Measurements from ENCODE around the gene HIVEP2. TPM values are rescaled to one million over a fixed set of nuclear protein-coding genes. Genes with fewer than 3 reads are reported as not detected.

Gene HIVEP2
- polyA plus RNA-seq, 3 donors: 11.8 to 15.2 (median 11.9) TPM

DNA sequence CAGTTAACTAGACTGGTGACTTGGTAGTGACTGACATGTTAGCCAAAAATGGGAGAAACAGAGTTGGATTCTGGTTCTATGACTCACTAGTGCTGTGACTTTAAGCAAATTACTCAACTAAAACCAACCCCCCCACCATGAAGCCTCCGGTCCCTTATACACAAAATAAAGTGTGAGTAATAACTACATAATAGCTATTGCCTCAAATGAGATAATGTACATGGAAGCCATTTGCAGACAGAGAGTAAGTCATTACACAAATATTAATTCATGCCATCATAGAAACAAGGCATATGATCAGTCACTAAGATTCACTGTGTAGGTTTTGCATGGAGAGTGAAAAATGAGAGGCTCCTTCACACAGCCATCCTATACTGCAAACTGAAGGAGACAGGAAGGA is 111.9 kb downstream of the HIVEP2 start:
- no peak for DNase-seq (ENCODE audit: extremely low read depth in 1 of 11, low read depth in 9 of 11, low spot score in 4 of 11)

DNA sequence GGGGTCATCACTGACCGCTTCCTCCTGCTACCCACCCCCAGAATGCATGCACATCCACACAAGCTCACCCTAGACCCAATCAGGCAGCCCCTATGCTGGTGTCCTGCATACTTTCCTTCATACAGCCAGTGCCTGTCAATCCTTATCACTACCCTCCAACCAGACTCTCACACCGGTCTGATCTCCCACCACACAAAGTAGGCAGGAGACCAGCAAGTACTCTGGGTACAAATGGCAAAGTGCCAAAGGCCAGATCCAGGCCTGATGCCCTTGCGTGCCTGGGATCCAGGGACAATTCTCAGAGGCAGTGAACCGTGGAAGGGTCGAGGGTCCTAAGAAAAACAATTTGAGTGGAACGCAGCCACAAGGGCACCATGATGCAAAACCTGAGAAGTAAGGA is 114.2 kb downstream of the HIVEP2 start:
- no peak for DNase-seq (ENCODE audit: extremely low read depth in 1 of 11, low read depth in 9 of 11, low spot score in 4 of 11)

DNA sequence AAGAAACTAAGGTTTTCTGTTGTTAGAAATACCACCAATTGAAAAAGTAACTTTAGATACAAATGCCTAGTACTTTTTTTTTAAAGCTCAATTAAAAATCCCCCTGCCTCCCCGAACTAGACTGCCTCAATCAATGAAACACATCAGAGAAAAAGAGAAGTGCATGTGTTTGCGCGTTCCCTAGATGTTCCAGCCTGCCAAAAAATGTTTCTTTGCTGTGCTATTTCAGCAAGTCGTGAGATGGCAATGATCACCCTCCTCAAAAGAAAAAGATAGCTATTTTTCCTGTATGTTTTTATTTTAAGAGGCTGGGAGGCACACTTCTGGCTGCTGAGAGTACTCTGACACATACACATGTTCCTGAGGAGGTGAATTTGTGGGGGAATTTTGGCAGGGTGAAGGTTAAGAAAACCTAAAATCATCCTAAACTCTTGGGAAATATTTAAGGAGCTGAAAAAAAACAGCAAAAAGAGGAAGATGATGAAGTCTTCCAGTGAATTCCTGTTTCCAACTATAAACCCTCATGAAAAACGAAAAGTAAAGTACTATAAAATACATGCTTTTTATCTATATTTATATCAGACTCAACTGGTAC is 114.8 kb downstream of the HIVEP2 start:
- no peak for DNase-seq (ENCODE audit: extremely low read depth in 1 of 11, low read depth in 9 of 11, low spot score in 4 of 11)

DNA sequence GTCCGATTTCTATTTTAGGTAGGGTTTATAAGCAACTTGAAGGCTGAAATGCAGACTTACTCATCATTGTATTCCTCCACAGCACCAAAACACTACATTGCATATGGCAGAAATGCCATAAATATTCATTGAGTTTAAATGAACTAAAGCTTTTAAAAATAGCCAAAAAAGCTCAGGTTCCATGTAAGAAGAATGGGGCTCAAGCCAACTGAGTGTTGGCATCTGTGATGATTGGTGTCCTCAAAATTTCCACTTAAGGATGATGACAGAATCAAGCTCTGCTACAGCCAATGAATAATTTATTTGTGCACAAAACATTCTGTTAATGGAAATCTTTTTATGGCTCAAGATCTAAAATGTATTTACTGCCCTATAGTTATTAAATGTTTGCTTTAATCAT is 115.4 kb downstream of the HIVEP2 start:
- DNase-seq (ENCODE audit: extremely low read depth in 1 of 11, low read depth in 9 of 11, low spot score in 4 of 11): no peak

DNA sequence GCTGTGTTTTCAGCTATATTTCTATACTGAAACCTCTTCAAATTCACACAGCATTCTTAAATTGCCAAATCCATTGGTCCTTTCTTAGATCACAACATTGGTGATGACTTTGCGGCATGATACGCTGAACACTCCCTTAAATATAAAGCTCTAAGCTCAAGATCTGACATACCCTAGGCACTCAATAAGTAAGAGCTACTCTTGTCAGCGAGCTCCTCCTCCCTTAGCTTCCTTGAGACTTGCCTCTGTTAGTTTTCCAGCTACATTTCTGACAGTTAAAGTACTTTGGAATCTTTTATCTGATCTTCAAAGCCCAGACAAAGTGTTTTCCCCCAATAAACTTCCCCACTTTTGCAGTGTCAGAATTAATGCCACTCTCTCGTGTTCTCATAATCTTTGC is 117.0 kb downstream of the HIVEP2 start:
- DNase-seq (ENCODE audit: extremely low read depth in 1 of 11, low read depth in 9 of 11, low spot score in 4 of 11): no peak

DNA sequence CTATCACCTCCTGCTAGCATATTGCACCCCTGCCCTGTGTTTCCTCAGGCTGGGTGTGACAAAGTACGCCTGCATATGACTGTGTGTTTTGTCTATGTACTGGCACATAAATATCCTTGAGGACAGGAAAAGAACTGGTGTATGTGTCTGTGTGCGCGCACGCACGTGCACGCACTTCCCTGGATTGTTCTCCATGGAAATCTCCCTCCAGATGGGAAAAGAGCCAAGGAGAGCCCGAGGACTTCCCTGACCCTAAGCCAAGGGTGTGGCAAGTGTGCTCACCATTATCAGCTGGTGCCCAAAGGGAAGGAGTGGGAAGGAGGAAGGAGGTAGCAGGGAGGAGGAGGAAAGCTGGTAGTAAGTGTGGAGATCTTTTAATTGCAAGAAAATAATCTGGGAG is 117.6 kb downstream of the HIVEP2 start:
- no peak for DNase-seq (ENCODE audit: extremely low read depth in 1 of 11, low read depth in 9 of 11, low spot score in 4 of 11)

DNA sequence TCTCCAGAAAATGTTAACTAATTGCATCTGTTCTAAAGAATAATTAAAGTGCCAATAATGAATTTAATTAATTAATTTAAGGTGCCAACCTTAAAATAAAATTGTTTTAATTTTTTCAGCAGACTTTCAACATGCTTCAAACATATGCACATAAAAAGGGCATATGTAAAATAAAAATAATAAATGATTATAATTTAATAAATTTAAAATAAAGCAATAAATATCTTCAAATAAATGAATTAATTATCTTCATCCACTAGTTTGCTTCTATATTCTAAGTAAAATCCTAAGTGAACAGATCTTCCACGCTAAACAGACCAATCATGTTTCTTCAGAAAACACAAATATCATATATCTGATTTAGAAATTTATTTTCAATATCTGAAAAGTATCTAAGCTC is 119.2 kb downstream of the HIVEP2 start:
- DNase-seq (ENCODE audit: extremely low read depth in 1 of 11, low read depth in 9 of 11, low spot score in 4 of 11): no peak

DNA sequence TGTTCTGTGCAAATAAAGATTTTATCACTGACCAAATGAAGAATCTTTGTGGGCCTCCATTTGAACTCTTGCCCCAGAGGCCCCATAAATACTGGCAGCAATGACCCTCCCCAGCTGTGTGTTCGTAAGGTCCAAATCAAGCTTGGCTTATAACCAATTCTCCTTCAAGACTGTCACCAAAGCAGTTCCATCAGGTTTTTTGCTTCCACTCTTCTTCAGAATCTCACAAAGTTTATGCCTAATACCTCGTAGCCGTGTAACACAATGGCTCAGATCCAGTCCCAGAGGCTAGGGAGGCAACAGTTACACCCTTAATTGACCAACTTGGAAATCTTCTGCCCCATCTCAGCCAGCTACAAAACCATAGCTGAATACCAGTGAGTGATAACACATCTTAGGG is 120.5 kb downstream of the HIVEP2 start:
- no peak for DNase-seq (ENCODE audit: extremely low read depth in 1 of 11, low read depth in 9 of 11, low spot score in 4 of 11)

DNA sequence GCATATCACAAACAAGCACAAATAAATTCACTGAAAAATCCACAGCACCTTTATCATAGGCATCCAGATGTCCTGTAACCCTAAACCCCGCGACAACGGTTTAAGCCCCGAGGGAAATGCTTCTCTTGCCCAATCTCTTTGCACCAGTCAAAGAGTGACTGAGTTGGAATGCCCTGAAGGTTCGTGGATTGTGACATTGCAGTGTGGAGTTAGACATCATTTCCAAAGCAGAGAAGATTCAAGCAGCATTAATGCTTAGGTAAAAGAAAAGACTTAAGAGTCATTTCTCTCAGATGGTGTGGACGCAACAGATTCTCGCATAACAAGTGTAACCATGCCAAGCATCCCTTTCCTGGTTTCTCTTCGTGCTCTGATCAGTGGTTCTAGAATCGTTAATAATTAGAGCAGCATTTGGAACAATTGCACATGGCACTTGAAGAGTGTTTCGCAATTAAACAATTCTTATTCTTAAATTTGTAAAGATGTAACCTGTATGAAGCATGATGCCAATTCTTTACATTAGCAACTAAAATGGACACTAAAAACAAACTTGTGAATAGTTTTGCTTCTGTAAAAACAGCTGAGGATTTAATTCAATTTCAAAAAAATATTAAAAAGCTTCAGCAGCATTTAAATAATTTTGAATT is 121.6 kb downstream of the HIVEP2 start:
- no peak for DNase-seq (ENCODE audit: extremely low read depth in 1 of 11, low read depth in 9 of 11, low spot score in 4 of 11)

DNA sequence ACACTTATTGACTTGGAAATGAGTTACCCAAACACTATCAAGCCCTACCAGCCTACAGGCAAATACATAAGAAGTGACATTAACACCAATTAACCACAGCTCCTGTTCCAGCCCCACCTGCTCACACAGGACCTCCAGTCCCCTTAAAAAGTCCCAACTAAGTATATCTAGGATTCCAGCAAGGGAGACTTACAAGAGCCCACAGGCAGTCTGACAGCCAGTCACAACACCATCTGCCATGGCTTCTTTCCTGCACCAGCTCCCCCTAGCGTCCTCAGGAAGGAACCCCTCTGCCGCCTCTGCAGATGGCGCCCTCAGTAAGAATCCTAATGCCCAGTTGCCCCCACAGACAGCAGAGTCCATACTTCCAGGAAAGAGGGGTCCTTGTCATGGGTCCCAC is 122.1 kb downstream of the HIVEP2 start:
- no peak for DNase-seq (ENCODE audit: extremely low read depth in 1 of 11, low read depth in 9 of 11, low spot score in 4 of 11)

DNA sequence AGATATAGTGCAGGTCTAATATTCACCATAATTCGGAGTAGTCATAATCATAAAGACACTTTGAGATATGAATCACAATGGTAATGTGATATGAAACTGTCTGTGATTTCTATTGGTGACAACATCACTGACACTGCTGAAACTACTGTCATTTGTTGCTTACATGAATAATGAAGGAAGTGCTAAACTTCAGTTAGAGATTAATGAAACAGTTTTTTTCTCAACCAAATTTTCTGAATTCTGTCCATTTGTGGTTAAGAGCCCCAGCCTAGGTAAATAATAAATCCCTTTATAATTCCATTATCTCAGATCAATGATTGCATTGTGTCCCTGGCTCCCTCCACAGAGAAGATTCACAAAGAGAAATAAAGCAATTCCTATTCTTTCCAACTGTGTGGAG is 122.6 kb downstream of the HIVEP2 start:
- no peak for DNase-seq (ENCODE audit: extremely low read depth in 1 of 11, low read depth in 9 of 11, low spot score in 4 of 11)

DNA sequence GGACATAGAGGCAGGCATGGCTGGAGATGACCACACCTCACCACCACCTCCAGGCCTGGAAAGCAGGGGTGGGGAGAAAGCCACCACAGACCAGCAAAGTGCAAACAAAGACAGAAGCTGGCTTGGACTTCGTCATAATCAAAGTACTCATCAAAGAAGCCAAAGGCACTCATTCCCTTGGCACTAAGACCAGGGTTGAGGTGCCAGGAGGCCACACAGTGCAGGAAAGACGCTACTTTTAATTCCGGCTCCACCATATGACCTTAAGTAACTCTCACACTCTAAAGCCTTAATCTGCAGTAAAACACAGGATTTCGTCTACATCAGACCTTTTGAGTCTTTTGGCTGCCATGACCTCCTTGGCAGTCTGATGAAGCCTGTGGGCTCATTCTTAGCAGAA is 123.1 kb downstream of the HIVEP2 start:
- no peak for DNase-seq (ENCODE audit: extremely low read depth in 1 of 11, low read depth in 9 of 11, low spot score in 4 of 11)

DNA sequence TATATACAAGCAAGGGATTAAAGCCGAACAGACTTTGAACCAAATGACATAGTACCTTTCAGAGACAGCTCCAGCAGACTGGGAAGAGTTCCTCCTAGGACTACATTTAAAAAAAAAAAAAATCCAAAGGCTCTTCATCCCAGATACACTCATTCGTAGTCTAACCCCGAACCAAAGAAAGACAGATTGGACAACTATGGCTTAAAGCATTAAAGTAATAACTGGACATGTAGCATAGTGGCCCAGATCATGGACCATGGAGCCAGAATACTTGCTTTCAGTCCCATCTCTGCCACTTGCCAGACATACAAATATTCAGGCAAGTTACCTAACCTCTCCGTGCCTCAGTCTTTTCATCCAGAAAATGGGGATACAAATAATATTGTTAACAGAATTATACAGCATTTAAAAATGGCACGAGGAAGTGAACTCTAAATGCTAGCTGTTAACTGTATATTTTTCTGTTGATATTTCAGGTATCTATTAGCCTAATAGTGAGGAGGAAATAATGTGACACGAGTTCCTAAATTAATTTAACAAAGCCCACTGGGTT is 123.7 kb downstream of the HIVEP2 start:
- no peak for DNase-seq (ENCODE audit: extremely low read depth in 1 of 11, low read depth in 9 of 11, low spot score in 4 of 11)

DNA sequence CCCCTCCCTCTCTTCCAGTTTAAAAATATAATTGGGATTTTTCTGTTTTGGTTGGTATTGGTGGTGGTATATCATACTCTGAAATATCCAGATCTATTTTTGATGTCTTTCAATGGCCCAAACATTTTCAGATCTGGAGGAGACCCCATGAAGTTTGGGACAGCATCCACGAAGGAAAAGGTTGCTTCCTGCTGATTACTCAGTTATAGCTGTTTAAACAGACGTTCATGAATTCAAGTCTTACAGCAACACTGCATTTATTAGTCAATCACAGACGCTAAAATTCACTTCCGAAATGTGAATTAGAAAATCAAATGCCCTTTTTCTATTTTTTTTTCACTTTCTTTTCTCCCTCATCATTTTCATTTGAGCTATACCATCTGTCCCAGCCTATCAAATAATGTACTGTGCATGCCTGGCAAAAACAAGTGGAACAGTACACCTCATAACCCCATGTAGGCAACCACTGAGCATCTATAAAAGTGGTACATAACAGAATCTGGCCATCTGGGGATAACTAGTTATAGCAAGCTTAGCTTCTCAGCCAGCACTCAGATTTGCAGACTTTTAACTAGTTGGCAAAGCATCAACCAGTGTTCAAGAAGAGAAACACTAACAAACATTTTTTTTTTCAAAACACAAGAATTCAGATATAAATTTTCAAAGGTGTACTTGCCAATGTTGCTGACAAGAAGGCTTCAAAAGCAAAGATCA is 124.5 kb downstream of the HIVEP2 start:
- no peak for DNase-seq (ENCODE audit: extremely low read depth in 1 of 11, low read depth in 9 of 11, low spot score in 4 of 11)

DNA sequence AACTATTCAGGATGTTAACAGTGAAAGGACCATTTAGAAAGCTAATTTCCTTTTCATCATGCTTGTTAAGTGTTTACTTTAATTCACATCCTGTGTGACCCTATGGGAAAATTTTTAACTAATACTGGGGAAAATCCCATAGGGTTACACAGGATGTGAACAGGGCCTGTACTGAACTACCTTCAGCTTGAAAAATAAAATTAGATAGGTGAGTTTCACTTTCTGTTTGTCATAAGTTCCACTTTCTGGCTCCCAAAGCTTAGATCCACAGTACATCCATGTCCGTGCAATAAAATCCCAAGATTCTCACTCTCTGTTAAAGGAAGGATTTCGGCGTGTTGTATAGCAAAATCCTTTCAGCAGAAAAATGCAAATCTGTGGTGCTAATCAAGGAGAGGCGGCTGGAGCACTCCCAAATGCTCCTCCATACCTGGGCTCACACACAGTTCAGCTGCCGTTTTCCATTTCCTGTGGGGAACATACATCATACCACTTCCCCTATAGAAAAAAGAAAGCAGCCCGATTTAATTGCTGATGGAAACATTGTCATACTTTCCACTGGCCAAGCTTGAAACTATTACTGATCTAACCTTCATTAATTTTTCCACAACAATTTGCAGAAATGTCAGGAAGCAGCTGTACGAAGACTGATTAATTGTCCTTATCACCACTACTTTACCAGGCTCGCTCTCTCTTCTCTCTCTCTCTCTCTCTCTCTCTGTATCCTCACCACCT is 125.2 kb downstream of the HIVEP2 start:
- DNase-seq (ENCODE audit: extremely low read depth in 1 of 11, low read depth in 9 of 11, low spot score in 4 of 11): peak in 1 of 11 donors; percentile 20

DNA sequence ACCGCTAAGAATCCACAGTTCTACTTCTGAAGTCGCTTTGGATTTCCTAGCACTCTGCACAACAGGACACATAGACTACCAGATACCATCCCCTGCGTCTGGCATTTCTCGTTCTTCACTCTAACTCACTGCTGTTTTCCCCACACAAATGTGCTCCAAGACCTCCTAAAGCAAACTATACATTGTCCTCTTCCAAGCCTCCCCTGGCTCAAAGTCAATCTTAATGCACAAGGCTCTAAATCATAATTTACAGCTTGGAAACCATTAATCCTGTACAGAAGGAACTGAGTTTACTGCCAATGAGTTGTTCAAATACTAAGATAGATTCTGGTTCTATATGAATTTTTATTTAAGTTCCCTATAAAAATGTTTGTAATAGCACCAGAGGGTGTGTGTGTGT is 128.5 kb downstream of the HIVEP2 start:
- DNase-seq (ENCODE audit: extremely low read depth in 1 of 11, low read depth in 9 of 11, low spot score in 4 of 11): no peak

DNA sequence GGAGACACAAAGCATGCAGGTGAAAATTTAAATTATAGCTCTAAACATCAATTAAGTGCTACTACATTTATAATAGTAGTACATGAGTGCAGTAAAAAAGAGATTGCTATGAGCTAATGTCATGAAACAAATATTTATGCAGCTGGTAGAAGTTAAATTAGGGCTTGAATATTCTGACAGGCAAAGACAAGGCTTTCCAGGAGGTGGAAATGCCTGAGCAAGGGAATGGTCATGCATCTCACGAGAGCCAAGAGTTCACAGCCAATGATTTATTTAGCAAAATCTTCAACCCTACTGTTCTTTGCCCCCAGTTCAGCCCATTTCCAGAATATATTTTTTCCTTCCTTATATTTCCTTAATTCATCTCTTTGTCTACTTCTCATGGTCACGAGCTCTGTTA is 128.9 kb downstream of the HIVEP2 start:
- DNase-seq (ENCODE audit: extremely low read depth in 1 of 11, low read depth in 9 of 11, low spot score in 4 of 11): peak in 1 of 11 donors; percentile 19

DNA sequence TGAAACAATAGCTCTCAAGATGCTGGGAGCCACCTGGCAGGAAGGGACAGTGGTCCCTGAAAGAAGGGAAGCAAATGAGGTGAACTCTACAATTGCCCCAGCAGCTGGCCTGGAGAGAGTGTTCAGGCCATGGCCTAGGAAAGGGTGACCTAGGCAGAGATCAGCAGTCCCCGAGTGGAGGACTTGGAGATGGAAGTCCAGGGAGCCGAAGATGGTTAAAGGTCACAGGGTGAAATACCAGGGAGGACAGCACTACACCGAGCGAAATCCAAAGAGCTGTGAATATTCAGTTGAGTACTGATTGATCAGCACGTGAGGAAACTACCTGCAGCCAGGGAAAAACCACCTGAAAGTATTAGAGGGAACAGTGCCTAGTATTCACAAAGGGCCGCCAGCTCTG is 133.1 kb downstream of the HIVEP2 start:
- DNase-seq (ENCODE audit: extremely low read depth in 1 of 11, low read depth in 9 of 11, low spot score in 4 of 11): no peak

DNA sequence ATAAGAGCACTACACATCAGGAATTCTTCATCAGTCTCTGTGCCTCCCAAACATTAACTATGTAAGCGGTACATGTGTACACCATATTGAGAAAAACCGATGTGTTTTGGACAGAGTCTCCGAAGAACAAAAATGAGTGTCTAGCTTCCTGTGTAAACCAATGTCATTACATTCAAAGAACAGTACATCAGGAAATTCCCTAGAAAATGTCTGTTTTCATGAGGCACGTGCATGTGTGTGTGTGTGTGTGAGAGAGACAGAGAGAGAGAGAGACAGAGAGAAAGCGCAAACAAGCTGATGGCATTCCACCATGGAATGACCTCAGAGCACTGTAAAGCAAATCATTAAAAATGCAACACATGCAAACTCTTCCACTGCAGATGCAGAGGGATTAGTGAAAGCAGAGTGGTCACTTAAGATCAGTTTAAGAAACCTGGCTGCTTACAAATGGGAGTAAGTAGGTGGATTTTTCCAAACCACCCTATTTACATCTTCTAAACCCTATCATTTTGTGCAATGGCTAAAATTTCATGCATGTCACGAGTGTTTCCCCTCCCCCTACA is 133.9 kb downstream of the HIVEP2 start:
- no peak for DNase-seq (ENCODE audit: extremely low read depth in 1 of 11, low read depth in 9 of 11, low spot score in 4 of 11)

Measured in renal cortex interstitium (tissue), 11 donors.